Ishikawa (cell line): ENCODE results near the gene ZNF354C.

Experiments
- CEBPB ChIP-seq: IDR thresholded peaks from 2 replicates; pipeline ENCODE4 v1.6.1; 2012
- CREB1 ChIP-seq: IDR thresholded peaks from 2 replicates; pipeline ENCODE4 v1.6.1; 2012; ENCODE audit warnings: low read depth
- EGR1 ChIP-seq: IDR thresholded peaks from 2 replicates; pipeline ENCODE4 v1.6.1; 2012
- EP300 ChIP-seq: IDR thresholded peaks from 2 replicates; pipeline ENCODE4 v1.6.1; 2012; ENCODE audit warnings: borderline replicate concordance
- FOXM1 ChIP-seq: IDR thresholded peaks from 2 replicates; pipeline ENCODE4 v1.6.1; 2012; ENCODE audit warnings: low read depth, borderline replicate concordance
- NFIC ChIP-seq: IDR thresholded peaks from 2 replicates; pipeline ENCODE4 v1.6.1; 2012
- RAD21 ChIP-seq: IDR thresholded peaks from 2 replicates; pipeline ENCODE4 v1.6.1; 2012; ENCODE audit warnings: low read depth
- TAF1 ChIP-seq: IDR thresholded peaks from 2 replicates; pipeline ENCODE4 v1.6.1; 2012; ENCODE audit warnings: low read depth, mild to moderate bottlenecking
- TCF12 ChIP-seq: IDR thresholded peaks from 2 replicates; pipeline ENCODE4 v1.6.1; 2012; ENCODE audit warnings: low read depth
- TEAD4 ChIP-seq: IDR thresholded peaks from 2 replicates; pipeline ENCODE4 v1.6.1; 2012
- YY1 ChIP-seq: IDR thresholded peaks from 2 replicates; pipeline ENCODE4 v1.6.1; 2012; ENCODE audit warnings: low read depth
- ZBTB7A ChIP-seq: IDR thresholded peaks from 2 replicates; pipeline ENCODE4 v1.6.1; 2012; ENCODE audit warnings: low read depth
- TF ChIP-seq, protein P1 (sequence below): IDR thresholded peaks from 2 replicates; pipeline ENCODE4 v1.6.1; 2012
- TF ChIP-seq, protein P2 (sequence below): IDR thresholded peaks from 2 replicates; pipeline ENCODE4 v1.6.1; 2012
- TF ChIP-seq, protein P3 (sequence below): IDR thresholded peaks from 2 replicates; pipeline ENCODE4 v1.6.1; 2012; ENCODE audit warnings: low read depth, mild to moderate bottlenecking

Gene ZNF354C

DNA sequence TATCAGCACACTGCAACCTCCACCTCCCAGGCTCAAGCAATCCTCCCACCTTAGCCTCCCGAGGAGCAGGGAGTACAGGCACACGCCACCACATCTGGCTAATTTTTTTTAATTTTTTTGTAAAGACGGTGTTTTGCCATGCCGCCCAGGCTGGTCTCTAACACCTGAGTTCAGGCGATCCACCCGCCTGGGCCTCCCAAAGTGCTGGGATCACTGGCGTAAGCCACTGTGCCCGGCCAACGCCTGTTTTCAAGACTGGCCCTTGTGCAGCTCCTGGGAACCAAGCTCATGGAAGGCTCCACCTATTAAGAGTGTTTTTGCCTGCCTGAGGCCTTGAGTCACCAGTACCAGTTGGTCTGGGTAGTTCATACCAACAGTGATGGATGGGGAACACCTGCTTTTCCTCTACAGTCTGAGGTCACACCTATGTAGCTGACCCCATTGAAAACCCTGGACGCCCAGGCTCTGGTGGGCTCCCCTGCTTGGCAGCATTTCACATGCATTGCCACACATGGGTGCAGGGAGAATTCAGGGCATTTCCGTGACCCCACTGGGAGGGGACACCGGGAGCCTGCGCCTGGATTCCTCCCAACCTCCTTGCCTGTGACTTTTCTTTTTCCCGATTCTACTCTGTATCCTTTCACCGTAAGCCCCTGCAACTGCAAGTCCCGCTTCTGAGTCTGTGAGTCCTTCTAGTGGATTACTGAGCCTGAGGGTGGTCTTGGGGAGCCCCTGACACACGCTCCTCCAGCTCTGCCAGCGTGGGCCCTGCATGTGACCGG, 63.5 kb downstream of the ZNF354C start:
- TF ChIP-seq TEAD4 (no peak), ZBTB7A (no peak), CEBPB (no peak), FOXM1 (no peak)
- TF ChIP-seq, protein P1, sequence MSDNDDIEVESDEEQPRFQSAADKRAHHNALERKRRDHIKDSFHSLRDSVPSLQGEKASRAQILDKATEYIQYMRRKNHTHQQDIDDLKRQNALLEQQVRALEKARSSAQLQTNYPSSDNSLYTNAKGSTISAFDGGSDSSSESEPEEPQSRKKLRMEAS = no peak

DNA sequence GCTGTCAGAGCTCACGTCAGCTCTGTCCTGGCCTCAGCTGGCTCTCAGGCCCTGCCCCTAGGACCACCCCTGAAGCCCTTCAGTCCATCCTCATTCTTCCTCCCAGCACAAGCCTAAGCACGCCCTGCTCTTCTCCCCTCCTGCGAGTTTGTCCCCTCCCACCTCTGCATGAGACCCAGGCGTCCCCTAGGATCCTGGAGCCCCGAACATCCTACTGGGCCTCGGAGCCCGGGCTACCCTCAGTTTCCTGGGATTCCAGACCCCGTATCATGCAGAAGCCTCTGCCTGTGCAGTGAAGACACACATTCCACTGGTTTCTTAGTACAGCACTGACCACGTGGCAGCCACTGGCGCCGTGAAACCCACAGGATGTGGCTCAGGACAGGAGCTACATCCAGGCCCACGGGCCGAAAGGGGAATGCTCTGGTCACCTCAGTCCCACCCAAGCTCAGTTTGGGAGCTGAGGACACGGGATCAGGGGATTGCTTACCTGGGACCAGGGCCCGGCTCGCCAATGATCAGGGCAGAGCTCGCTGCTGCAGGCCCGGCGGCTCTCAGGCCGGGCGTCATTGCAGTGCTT, 64.2 kb downstream of the ZNF354C start:
- no peak for TF ChIP-seq FOXM1

DNA sequence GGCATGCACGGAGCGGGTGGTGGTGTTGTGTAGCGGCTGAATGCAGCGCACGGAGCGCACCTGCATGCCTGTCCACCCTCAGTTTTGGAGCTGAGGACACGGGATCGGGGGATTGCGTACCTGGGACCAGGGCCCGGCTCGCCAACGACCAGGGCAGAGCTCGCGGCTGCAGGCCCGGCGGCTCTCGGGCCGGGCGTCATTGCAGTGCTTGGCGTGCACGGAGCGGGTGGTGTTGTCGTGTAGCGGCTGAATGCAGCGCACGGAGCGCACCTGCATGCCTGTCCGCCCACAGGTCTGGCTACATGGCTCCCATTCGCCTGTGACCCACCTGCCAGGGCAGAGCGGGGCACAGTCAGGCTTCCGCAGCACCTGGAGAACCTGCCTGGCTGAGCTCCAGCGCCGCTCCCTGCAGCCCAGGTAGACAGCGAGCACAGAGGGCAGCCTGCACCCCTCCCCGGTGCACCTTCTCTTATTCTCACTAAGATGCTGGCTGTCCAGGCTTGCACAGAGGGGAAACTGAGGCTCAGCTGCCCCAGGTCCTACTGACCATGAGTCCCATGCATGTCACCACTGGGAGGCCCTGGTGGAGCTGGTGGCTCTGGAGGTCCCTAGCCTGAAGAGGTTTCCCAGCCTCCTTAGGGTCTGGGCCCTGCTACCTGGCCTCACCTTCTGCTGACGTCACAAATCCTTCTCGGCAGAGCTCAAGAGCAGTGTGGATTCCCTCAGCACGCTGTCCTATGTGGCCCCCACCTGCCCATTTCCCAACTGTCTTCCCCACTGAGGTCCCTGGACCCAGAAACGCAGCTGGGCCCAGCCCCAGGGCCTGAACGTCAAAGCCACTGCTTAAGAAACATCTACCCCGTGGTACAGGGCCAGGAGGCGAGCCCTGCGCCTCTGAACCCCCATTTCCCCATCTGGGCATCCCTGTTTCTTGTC, 64.9 kb downstream of the ZNF354C start:
- TF ChIP-seq, protein P2, sequence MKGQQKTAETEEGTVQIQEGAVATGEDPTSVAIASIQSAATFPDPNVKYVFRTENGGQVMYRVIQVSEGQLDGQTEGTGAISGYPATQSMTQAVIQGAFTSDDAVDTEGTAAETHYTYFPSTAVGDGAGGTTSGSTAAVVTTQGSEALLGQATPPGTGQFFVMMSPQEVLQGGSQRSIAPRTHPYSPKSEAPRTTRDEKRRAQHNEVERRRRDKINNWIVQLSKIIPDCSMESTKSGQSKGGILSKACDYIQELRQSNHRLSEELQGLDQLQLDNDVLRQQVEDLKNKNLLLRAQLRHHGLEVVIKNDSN = no peak
- TF ChIP-seq CREB1 = no peak
- no peak for TF ChIP-seq NFIC
- TF ChIP-seq TEAD4 = no peak
- TF ChIP-seq FOXM1 = no peak
- TF ChIP-seq EP300 = no peak
- TF ChIP-seq EGR1 = no peak
- TF ChIP-seq, protein P3, sequence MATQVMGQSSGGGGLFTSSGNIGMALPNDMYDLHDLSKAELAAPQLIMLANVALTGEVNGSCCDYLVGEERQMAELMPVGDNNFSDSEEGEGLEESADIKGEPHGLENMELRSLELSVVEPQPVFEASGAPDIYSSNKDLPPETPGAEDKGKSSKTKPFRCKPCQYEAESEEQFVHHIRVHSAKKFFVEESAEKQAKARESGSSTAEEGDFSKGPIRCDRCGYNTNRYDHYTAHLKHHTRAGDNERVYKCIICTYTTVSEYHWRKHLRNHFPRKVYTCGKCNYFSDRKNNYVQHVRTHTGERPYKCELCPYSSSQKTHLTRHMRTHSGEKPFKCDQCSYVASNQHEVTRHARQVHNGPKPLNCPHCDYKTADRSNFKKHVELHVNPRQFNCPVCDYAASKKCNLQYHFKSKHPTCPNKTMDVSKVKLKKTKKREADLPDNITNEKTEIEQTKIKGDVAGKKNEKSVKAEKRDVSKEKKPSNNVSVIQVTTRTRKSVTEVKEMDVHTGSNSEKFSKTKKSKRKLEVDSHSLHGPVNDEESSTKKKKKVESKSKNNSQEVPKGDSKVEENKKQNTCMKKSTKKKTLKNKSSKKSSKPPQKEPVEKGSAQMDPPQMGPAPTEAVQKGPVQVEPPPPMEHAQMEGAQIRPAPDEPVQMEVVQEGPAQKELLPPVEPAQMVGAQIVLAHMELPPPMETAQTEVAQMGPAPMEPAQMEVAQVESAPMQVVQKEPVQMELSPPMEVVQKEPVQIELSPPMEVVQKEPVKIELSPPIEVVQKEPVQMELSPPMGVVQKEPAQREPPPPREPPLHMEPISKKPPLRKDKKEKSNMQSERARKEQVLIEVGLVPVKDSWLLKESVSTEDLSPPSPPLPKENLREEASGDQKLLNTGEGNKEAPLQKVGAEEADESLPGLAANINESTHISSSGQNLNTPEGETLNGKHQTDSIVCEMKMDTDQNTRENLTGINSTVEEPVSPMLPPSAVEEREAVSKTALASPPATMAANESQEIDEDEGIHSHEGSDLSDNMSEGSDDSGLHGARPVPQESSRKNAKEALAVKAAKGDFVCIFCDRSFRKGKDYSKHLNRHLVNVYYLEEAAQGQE = no peak
- no peak for TF ChIP-seq ZBTB7A
- TF ChIP-seq, protein P1 = no peak
- TF ChIP-seq RAD21 = no peak
- TF ChIP-seq TCF12 = no peak
- no peak for TF ChIP-seq YY1
- TF ChIP-seq TAF1 = no peak
- TF ChIP-seq CEBPB = no peak

DNA sequence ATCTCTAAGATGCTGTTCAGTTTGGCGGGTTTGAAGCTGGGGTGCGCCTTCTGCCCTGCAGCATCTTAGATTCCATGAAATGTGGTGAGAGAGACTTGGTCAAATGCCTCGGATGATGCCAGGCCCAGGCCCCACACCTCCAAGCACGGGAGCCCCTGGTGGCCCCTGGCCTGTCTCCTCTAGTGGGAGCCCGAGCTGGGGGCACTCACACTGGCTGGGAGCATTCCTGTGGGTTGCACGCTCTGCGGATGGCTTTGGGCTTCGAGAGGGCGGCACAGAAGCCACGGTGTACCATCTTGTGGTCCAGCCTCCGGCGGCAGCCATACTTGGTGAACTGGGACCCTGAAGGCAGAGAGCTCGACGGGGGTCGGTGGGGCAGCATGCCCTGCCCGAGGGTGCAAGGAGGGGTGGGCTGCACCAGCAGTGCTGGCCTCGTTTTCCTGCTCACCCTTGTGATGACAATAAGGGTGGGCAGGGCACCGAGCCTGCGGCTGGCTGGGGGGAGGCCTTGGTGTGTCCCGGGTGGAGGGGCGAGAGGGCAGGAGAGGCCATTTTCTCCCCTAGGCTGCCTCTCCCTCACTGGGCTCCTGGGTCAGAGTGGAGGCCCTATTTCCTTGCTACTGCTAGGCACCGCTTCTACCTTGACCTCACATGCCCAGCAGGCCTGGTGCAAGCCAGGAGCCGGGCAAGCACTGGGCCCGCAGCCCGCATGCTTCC, 65.8 kb downstream of the ZNF354C start:
- TF ChIP-seq TEAD4 = no peak
- TF ChIP-seq NFIC = no peak
- TF ChIP-seq ZBTB7A = no peak
- TF ChIP-seq EP300 = no peak
- TF ChIP-seq, protein P2 = no peak
- no peak for TF ChIP-seq TCF12
- TF ChIP-seq YY1 = no peak
- no peak for TF ChIP-seq CREB1
- TF ChIP-seq CEBPB = no peak
- no peak for TF ChIP-seq TAF1
- TF ChIP-seq, protein P3 = no peak

DNA sequence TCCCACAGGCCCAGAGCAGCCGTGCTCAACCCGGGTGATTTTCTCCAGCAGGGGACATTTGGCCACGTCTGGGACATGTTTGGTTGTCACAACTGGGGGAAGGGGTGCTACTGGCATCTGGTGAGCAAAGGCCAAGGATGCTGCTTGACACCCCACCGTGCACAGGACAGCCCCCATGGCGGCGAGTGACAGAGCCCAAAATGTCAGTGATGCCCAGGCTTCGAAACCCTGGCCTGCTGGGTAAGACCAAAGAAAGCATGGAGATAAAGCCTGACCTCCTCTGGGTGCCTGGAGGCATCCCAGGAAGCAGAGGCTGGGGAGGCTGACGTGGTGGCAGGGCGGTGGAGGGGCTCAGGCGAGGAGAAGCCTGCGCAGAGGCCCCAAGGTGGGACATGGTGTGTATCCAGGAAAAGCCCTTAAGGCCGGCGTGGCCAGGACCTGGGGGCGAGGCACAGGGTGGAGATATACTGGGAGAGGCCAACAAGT, 66.4 kb downstream of the ZNF354C start:
- no peak for TF ChIP-seq TCF12
- TF ChIP-seq, protein P1 = no peak
- TF ChIP-seq, protein P3 = no peak
- no peak for TF ChIP-seq RAD21
- TF ChIP-seq, protein P2 = no peak
- TF ChIP-seq CEBPB = no peak
- TF ChIP-seq YY1 = no peak
